HG02885 (cell line): ENCODE data around the gene LENEP.

Source experiments
- ATAC-seq: cut with Tn5 transposase; IDR thresholded peaks from one replicate; pipeline ENCODE4 v1.9.1; 2021; ENCODE audit warnings: mild to moderate bottlenecking; ENCODE audit not compliant: unreplicated experiment, poor library complexity

Gene LENEP

GRCh38 chr1:154996966-154997701 is 3.7 kb downstream of the LENEP start:
- no peak for ATAC-seq

GRCh38 chr1:154998201-154998780 is 4.9 kb downstream of the LENEP start:
- no peak for ATAC-seq

- no peak for ATAC-seq
Observed at GRCh38 chr1:154998818-154999570, 5.6 kb downstream of the LENEP start.

- no peak for ATAC-seq
Observed at GRCh38 chr1:154999571-155000410, 6.4 kb downstream of the LENEP start.

GRCh38 chr1:155000411-155000725 is 7.0 kb downstream of the LENEP start:
- no peak for ATAC-seq

GRCh38 chr1:155000726-155001424 is 7.5 kb downstream of the LENEP start:
- ATAC-seq: peak; percentile 53

- no peak for ATAC-seq
Observed at GRCh38 chr1:155001425-155001674, 8.0 kb downstream of the LENEP start.

GRCh38 chr1:155001675-155002463 is 8.5 kb downstream of the LENEP start:
- ATAC-seq: peak; percentile 70

GRCh38 chr1:155002464-155003226 is 9.3 kb downstream of the LENEP start, which contains the start of gene ZBTB7B:
ZBTB7B (plus strand) TSS chr1:155002802; CDS start chr1:155014661, 11,859 bp downstream.
- ATAC-seq: peak; percentile 4

- ATAC-seq: no peak
Observed at GRCh38 chr1:155003227-155003765, 9.9 kb downstream of the LENEP start.

GRCh38 chr1:155003766-155004351 is 10.5 kb downstream of the LENEP start:
- no peak for ATAC-seq

- no peak for ATAC-seq
Observed at GRCh38 chr1:155004352-155005075, 11.1 kb downstream of the LENEP start.

GRCh38 chr1:155005076-155006011 is 12.0 kb downstream of the LENEP start:
- no peak for ATAC-seq

- no peak for ATAC-seq
Observed at GRCh38 chr1:155006601-155007101, 13.3 kb downstream of the LENEP start.

GRCh38 chr1:155007251-155007828 is 14.0 kb downstream of the LENEP start:
- ATAC-seq: no peak
